Adipocyte (in vitro differentiated cells): Measurements from ENCODE around the gene CLMN.
"Not testable (repeated sequence)": the region's sequence is repeated elsewhere in the genome, so short reads cannot be mapped to it uniquely, and the experiment has no call there.

Experiments
- DNase-seq: peaks from one replicate; pipeline ENCODE4 v3.0.0-alpha.2; 2015; ENCODE audit warnings: low read depth
- H3K27me3 ChIP-seq: replicated peaks from 2 replicates; pipeline ENCODE4 v1.7.0; 2013; ENCODE audit warnings: mild to moderate bottlenecking, low read length, moderate library complexity; ENCODE audit not compliant: control insufficient read depth, insufficient read depth
- H3K36me3 ChIP-seq: 2 replicates; pipeline ENCODE4 v1.7.0; 2013; ENCODE audit warnings: low read length, mild to moderate bottlenecking, moderate library complexity; ENCODE audit not compliant: control insufficient read depth, insufficient read depth, severe bottlenecking
- H3K4me1 ChIP-seq: 2 replicates; pipeline ENCODE4 v1.7.0; 2013; ENCODE audit warnings: mild to moderate bottlenecking, low read length, moderate library complexity; ENCODE audit not compliant: control insufficient read depth, insufficient read depth
- H3K4me3 ChIP-seq: 2 replicates; pipeline ENCODE4 v1.7.0; 2013; ENCODE audit warnings: mild to moderate bottlenecking, low read length, moderate library complexity
- H3K9ac ChIP-seq: 2 replicates; pipeline ENCODE4 v1.7.0; 2013; ENCODE audit warnings: mild to moderate bottlenecking, low read length, moderate library complexity
- H3K9me3 ChIP-seq: 2 replicates; pipeline ENCODE4 v1.7.0; 2013; ENCODE audit warnings: mild to moderate bottlenecking, low read length, moderate library complexity; ENCODE audit not compliant: control insufficient read depth

Gene CLMN

GRCh38 chr14:95206534-95206933 lies 113.2 kb downstream of the CLMN start:
- Histone ChIP-seq H3K9ac (peak overlapping the region; percentile 22), H3K4me1 (peaks cover 9% of the 10 kb centered on the region), H3K4me3 (no peak overlapping the region), H3K36me3 (peaks cover 51% of the 10 kb centered on the region), H3K27me3 (no peaks in the 10 kb centered on the region), H3K9me3 (peaks cover 5% of the 10 kb centered on the region)
- DNase-seq = peak; percentile 15

GRCh38 chr14:95204705-95205104 lies 115.0 kb downstream of the CLMN start:
- Histone ChIP-seq H3K27me3 (no peaks in the 10 kb centered on the region), H3K9ac (no peak overlapping the region), H3K9me3 (peaks cover 5% of the 10 kb centered on the region), H3K4me3 (no peak overlapping the region), H3K4me1 (peaks cover 9% of the 10 kb centered on the region), H3K36me3 (peaks cover 52% of the 10 kb centered on the region)
- no peak for DNase-seq

DNA sequence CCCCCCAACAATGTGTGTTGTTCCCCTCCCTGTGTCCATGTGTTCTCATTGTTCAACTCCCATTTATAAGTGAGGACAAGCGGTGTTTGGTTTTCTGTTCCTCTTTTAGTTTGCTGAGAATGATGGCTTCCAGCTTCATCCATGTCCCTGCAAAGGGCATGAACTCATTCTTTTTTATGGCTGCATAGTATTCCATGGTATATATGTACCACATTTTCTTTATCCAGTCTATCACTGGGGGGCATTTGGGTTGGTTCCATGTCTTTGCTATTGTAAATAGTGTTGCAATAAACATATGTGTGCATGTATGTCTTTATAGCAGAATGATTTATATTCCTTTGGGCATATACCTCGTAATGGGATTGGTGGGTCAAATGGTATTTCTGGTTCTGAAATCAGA lies 118.0 kb downstream of the CLMN start:
- not testable (repeated sequence) for H3K4me3 ChIP-seq, DNase-seq, H3K4me1 ChIP-seq, H3K9ac ChIP-seq, H3K9me3 ChIP-seq, H3K27me3 ChIP-seq
- H3K36me3 ChIP-seq = peaks cover 45% of the 10 kb centered on the region

GRCh38 chr14:95200404-95200803 lies 119.3 kb downstream of the CLMN start:
- no peaks in the 10 kb centered on the region for H3K4me1 ChIP-seq
- H3K4me3 ChIP-seq = no peak overlapping the region
- H3K9me3 ChIP-seq = peaks cover 5% of the 10 kb centered on the region
- no peaks in the 10 kb centered on the region for H3K27me3 ChIP-seq
- DNase-seq = no peak
- H3K9ac ChIP-seq = no peak overlapping the region
- H3K36me3 ChIP-seq = peaks cover 49% of the 10 kb centered on the region

GRCh38 chr14:95199298-95199983 lies 120.3 kb downstream of the CLMN start:
- Histone ChIP-seq H3K4me3 (no peak overlapping the region), H3K9me3 (no peaks in the 10 kb centered on the region), H3K27me3 (no peaks in the 10 kb centered on the region), H3K9ac (no peak overlapping the region), H3K4me1 (no peaks in the 10 kb centered on the region), H3K36me3 (peaks cover 44% of the 10 kb centered on the region)
- no peak for DNase-seq

- Histone ChIP-seq H3K4me3 (no peak overlapping the region), H3K9ac (no peak overlapping the region), H3K4me1 (peaks cover 3% of the 10 kb centered on the region), H3K36me3 (peaks cover 33% of the 10 kb centered on the region), H3K9me3 (no peaks in the 10 kb centered on the region), H3K27me3 (no peaks in the 10 kb centered on the region)
- DNase-seq = no peak
Observed at GRCh38 chr14:95198320-95198719, 121.4 kb downstream of the CLMN start.

GRCh38 chr14:95197551-95197950 lies 122.2 kb downstream of the CLMN start:
- Histone ChIP-seq H3K27me3 (no peaks in the 10 kb centered on the region), H3K36me3 (peaks cover 26% of the 10 kb centered on the region), H3K9me3 (no peaks in the 10 kb centered on the region), H3K9ac (no peak overlapping the region), H3K4me1 (peaks cover 4% of the 10 kb centered on the region), H3K4me3 (no peak overlapping the region)
- DNase-seq = no peak

- H3K4me1 ChIP-seq = peaks cover 4% of the 10 kb centered on the region
- H3K9ac ChIP-seq = no peak overlapping the region
- no peak for DNase-seq
- no peaks in the 10 kb centered on the region for H3K9me3 ChIP-seq
- H3K36me3 ChIP-seq = peaks cover 25% of the 10 kb centered on the region
- no peak overlapping the region for H3K4me3 ChIP-seq
- H3K27me3 ChIP-seq = no peaks in the 10 kb centered on the region
Observed at GRCh38 chr14:95196826-95197545, 122.7 kb downstream of the CLMN start.

DNA sequence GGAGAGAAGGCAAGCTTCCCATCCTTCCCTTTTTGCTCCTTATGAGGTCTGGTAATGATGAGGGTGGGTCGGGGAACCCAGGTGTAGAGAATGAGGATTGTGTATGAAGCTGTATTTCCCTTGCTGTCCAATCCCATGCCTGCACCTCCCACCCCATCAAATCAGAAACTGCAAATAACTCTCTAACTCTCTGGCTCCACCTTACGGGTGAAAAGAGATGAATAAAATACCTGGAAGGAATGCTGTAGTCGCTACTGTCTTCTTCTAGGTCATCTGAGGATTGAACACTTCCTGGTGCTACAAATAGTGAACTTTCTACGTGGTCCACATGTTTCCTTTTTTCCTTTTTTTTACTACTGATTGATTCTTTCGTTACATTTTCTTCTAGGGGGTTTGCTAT lies 123.4 kb downstream of the CLMN start:
- Histone ChIP-seq H3K9ac (no peak overlapping the region), H3K4me3 (no peak overlapping the region), H3K4me1 (peaks cover 4% of the 10 kb centered on the region), H3K36me3 (peaks cover 22% of the 10 kb centered on the region), H3K9me3 (no peaks in the 10 kb centered on the region), H3K27me3 (no peaks in the 10 kb centered on the region)
- no peak for DNase-seq

DNA sequence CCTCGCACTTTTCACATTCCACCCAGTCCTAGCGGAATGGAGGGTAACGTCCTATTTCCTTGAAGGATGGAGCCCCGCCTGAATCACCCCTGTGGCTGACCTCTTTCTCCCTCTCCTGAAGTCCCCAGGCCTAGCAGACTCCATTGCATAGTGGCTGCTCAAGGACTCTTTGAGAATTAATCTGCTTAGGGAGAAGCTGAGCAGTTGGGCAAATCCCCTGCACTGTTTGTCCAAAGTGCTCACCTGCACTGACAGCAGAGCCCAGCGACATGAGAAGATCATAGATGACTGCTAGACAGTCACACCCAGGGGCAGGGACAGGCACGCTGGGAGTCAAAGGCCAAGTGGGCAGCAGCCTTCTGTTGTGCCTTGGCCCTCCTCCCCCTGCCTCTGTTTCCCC lies 124.7 kb downstream of the CLMN start:
- peaks cover 28% of the 10 kb centered on the region for H3K36me3 ChIP-seq
- H3K27me3 ChIP-seq = no peaks in the 10 kb centered on the region
- DNase-seq = no peak
- no peak overlapping the region for H3K4me3 ChIP-seq
- H3K9me3 ChIP-seq = no peaks in the 10 kb centered on the region
- no peak overlapping the region for H3K9ac ChIP-seq
- H3K4me1 ChIP-seq = peaks cover 4% of the 10 kb centered on the region

DNA sequence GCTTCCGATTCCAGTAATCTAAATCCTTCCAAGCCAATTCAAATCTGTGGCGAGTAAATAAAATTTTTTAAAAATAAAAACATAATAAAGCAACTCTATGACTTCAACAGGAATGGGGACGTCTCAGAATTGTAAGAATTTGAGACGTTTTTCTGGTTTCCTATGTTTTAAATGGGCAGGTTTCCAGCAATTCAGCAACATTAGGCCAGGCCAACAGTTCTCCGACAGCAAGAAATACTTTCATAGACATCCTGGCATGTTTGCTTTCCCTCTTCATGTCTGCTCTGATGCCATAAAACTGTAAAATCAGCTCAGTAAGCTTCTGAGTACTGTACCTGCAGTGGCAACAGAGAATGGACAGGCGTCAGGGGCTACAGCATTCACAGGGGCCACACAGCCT lies 126.6 kb downstream of the CLMN start:
- Histone ChIP-seq H3K27me3 (no peaks in the 10 kb centered on the region), H3K9ac (no peak overlapping the region)

More for the DNA sequence above, 126.6 kb downstream of the CLMN start:
- H3K4me1 ChIP-seq = peaks cover 4% of the 10 kb centered on the region
- no peak overlapping the region for H3K4me3 ChIP-seq
- peaks cover 11% of the 10 kb centered on the region for H3K9me3 ChIP-seq
- no peak for DNase-seq
- H3K36me3 ChIP-seq = peaks cover 32% of the 10 kb centered on the region
